Measurements from ENCODE around the gene CDK6. TPM values are rescaled to one million over a fixed set of nuclear protein-coding genes. Genes with fewer than 3 reads are reported as not detected.
"Not testable (repeated sequence)": the region's sequence is repeated elsewhere in the genome, so short reads cannot be mapped to it uniquely, and the experiment has no call there.

CDK6 gene
- total RNA-seq, 4 donors from 2014 or later: 43.6 to 85.1 (median 63.3) TPM

GRCh38 chr7:92872701-92873100, 36.3 kb upstream of the CDK6 start:
- intact Hi-C loops (cut with DNase I; ENCODE audit: low total_unique reads): no loop called here
- TF ChIP-seq, protein P1, sequence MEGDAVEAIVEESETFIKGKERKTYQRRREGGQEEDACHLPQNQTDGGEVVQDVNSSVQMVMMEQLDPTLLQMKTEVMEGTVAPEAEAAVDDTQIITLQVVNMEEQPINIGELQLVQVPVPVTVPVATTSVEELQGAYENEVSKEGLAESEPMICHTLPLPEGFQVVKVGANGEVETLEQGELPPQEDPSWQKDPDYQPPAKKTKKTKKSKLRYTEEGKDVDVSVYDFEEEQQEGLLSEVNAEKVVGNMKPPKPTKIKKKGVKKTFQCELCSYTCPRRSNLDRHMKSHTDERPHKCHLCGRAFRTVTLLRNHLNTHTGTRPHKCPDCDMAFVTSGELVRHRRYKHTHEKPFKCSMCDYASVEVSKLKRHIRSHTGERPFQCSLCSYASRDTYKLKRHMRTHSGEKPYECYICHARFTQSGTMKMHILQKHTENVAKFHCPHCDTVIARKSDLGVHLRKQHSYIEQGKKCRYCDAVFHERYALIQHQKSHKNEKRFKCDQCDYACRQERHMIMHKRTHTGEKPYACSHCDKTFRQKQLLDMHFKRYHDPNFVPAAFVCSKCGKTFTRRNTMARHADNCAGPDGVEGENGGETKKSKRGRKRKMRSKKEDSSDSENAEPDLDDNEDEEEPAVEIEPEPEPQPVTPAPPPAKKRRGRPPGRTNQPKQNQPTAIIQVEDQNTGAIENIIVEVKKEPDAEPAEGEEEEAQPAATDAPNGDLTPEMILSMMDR (IDR thresholded peaks at IDR 0.05): no peak
- TF ChIP-seq POLR2A (IDR thresholded peaks at IDR 0.05): no peak
- no peak for DNase-seq (ENCODE audit: low spot score in 2 of 2)
- no peak overlapping the region for H3K4me3 ChIP-seq (ENCODE audit: low read depth, poor library complexity, severe bottlenecking)

GRCh38 chr7:92868683-92869293, 32.4 kb upstream of the CDK6 start:
- TF ChIP-seq, protein P1 (IDR thresholded peaks at IDR 0.05): no peak
- TF ChIP-seq POLR2A (IDR thresholded peaks at IDR 0.05): no peak
- H3K4me3 ChIP-seq (ENCODE audit: low read depth, poor library complexity, severe bottlenecking): no peak overlapping the region
- intact Hi-C loops (cut with DNase I; ENCODE audit: low total_unique reads): no loop called here
- DNase-seq (ENCODE audit: low spot score in 2 of 2): no peak

- DNase-seq (ENCODE audit: low spot score in 2 of 2); H3K4me3 ChIP-seq (ENCODE audit: low read depth, poor library complexity, severe bottlenecking); intact Hi-C loops (cut with DNase I; ENCODE audit: low total_unique reads): not testable (repeated sequence)
- 41 to 44% methylated on average over 5 of the region's 5 CpGs for WGBS, 2 donors
Measured at GRCh38 chr7:92864169-92864568, 27.8 kb upstream of the CDK6 start.

DNA sequence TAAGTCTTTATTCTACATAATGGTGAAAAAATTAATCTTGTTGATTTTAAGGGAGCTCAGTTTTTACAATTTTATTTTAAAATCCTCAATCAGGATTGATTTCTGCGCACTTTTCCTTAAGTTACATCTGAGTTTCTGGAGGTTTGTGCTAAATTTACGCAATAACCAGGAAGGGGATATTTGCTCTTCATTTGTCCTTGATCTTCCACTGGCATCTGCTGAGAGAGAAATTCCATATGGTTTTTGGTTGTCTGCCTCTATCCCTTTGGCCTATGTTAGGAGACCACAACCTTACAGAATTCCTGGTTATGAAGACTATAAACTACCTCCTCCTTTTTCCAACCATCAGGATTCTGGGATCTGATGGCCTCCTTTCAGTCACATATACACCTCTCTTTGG, 20.1 kb upstream of the CDK6 start:
- intact Hi-C loops (cut with DNase I; ENCODE audit: low total_unique reads): no loop called here
- H3K4me3 ChIP-seq (ENCODE audit: low read depth, poor library complexity, severe bottlenecking): no peak overlapping the region
- no peak for TF ChIP-seq POLR2A (IDR thresholded peaks at IDR 0.05)
- TF ChIP-seq, protein P1 (IDR thresholded peaks at IDR 0.05): no peak
- DNase-seq (ENCODE audit: low spot score in 2 of 2): no peak
- 98% methylated on average over 2 of the region's 2 CpGs for WGBS, 2 donors

DNA sequence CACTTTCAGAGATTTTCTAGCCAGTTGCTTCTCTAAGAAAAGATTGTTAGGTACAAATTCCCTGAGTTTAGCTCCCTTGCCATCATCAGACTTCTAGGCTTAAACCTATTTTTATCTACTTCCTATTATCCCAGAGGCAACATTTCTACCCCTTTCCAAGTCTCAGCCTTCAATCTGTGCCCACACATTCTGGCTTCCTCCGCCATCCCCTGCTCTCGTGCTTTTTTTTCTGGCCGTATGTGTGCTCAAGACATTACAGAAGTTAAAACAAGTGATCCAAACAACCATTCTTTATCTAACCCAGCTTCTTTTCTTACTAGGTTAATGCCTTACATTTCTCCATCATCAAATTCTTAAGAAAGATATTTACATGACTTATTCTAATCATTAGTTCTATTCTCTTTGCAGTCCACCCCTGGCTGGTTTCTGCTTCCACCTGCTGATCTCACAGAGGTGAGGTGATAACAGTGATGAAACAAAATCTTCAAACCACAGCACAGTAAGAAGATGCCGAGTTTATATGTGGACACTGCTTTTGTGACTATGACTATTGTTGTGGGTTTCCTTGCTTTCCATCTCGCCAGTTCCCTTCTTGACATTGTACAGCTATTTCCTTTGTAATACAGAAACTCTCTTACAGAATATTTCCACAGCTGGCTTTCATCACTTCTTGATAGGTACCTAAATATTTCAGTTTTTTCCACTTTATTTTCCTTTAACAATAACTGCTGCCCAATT, 18.3 kb upstream of the CDK6 start:
- 62 to 63% methylated on average over 5 of the region's 5 CpGs for WGBS, 2 donors
- TF ChIP-seq POLR2A (IDR thresholded peaks at IDR 0.05): no peak
- TF ChIP-seq, protein P1 (IDR thresholded peaks at IDR 0.05): no peak
- H3K4me3 ChIP-seq (ENCODE audit: low read depth, poor library complexity, severe bottlenecking): no peak overlapping the region
- DNase-seq (ENCODE audit: low spot score in 2 of 2): no peak
- intact Hi-C loops (cut with DNase I; ENCODE audit: low total_unique reads): no loop called here

GRCh38 chr7:92851732-92852131, 15.4 kb upstream of the CDK6 start:
- intact Hi-C loops (cut with DNase I; ENCODE audit: low total_unique reads): no loop called here
- DNase-seq (ENCODE audit: low spot score in 2 of 2): no peak
- no peak for TF ChIP-seq POLR2A (IDR thresholded peaks at IDR 0.05)
- TF ChIP-seq, protein P1 (IDR thresholded peaks at IDR 0.05): no peak
- no peak overlapping the region for H3K4me3 ChIP-seq (ENCODE audit: low read depth, poor library complexity, severe bottlenecking)
- 73 to 77% methylated on average over 3 of the region's 3 CpGs for WGBS, 2 donors

Measured in lower leg skin (tissue), 4 donors.